Measurements from ENCODE around the gene ROGDI.

The ROGDI gene

DNA sequence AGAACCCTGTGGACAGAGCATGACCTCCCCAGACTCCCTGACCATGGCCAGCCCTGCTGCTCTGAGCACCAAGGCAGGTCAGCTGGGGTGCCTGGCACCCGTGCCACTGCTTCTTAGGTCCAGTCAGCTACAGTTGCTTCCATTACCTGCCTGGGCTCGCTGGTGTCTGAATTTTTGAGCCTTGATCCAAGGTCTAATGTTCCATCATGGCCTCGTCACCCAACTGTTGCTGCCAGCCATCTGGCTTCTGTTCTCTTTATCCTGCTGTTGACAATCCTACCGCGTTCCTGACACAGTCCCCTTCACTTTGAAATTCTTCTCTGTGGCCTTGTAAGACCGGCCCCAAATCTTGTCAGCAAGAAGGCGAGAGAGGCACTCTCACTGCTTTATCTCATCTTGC lies 28.0 kb upstream of the ROGDI start:
- no peak for DNase-seq (ENCODE audit: low spot score)
- in situ Hi-C loops (cut with MboI; ENCODE audit: low pct_unique_long_range_greater_than_20kb, low sequenced_read_pairs, unreplicated experiment), result no loop called here
- TF ChIP-seq, protein P1, sequence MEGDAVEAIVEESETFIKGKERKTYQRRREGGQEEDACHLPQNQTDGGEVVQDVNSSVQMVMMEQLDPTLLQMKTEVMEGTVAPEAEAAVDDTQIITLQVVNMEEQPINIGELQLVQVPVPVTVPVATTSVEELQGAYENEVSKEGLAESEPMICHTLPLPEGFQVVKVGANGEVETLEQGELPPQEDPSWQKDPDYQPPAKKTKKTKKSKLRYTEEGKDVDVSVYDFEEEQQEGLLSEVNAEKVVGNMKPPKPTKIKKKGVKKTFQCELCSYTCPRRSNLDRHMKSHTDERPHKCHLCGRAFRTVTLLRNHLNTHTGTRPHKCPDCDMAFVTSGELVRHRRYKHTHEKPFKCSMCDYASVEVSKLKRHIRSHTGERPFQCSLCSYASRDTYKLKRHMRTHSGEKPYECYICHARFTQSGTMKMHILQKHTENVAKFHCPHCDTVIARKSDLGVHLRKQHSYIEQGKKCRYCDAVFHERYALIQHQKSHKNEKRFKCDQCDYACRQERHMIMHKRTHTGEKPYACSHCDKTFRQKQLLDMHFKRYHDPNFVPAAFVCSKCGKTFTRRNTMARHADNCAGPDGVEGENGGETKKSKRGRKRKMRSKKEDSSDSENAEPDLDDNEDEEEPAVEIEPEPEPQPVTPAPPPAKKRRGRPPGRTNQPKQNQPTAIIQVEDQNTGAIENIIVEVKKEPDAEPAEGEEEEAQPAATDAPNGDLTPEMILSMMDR (IDR thresholded peaks at IDR 0.05; ENCODE audit: extremely low read depth, insufficient read depth, missing control alignments), result no peak

DNA sequence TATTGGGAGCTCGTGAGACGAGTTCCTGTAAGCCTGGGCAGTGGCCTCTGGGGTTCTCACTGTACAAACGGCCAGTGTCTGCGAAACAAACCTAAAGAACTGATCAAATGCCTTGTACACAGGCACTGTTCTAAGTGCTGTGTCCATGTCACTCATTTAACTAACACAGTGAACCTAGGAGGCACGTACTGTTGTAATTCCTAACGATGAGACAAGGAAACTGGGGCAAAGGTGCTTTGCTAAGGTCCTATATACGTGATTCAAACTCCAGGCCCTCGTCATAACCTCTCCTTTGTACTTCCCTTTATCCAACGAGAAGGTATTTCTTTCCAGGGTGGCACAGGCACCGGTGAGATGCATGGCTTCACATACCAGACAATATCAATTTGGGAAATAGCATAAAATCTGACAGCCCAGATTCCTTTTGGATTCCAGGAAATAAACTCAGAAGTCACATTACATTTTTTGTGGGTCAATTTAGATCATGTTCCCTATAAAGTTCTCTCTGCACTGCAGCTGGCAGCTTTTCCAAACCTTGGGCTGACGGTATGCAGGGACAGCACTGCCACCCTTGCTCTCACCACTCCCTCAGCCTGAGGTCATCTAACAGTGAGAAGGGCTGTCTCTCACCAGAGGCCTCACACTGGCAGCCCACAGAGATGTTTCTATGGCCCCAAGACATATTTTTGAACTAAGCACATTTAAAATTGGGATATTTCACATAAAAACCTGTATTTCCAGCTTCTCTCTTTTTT lies 26.3 kb upstream of the ROGDI start:
- no peak for DNase-seq (ENCODE audit: low spot score)
- in situ Hi-C loops (cut with MboI; ENCODE audit: low pct_unique_long_range_greater_than_20kb, low sequenced_read_pairs, unreplicated experiment), result no loop called here
- TF ChIP-seq, protein P1 (IDR thresholded peaks at IDR 0.05; ENCODE audit: extremely low read depth, insufficient read depth, missing control alignments), result no peak

DNA sequence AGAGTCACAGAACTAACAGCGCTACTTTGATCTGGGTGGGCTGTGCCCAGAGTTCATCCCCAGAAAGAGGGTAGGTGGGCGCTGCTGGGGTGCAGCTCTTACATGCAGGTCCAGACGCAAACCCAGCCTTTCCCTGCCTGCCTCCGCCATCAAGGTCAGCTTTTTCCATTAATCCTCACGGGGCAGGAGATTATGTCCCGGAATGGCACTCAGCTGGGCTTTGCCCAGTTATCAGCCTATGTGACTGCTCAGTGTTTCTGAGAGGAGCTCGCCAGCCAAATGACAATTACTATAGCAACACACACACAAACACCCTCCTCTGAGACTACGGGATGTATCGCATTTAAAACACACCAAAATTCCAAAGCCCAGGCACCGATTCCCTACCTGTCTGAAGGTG lies 24.5 kb upstream of the ROGDI start:
- DNase-seq (ENCODE audit: low spot score), result no peak
- in situ Hi-C loops (cut with MboI; ENCODE audit: low pct_unique_long_range_greater_than_20kb, low sequenced_read_pairs, unreplicated experiment), result no loop called here
- TF ChIP-seq, protein P1 (IDR thresholded peaks at IDR 0.05; ENCODE audit: extremely low read depth, insufficient read depth, missing control alignments), result no peak

DNA sequence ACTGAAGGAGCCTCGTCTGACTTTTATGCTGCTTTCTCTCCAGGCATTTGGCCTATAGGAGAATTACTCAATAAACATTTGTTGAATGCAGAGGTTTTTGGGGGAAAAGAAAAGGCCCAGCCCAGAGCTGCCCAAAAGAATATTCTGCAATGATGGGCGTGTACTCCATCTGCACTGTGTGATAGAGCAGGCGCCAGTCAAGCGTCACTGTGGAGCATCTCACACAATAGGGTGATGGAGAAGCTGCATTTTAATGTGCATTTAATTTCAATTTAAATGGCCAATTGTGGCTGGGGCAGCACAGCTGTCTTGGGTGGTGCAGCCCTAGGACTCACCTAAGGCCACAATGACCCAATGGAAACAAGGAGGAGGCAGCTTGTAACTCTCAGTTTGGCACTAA lies 24.1 kb upstream of the ROGDI start:
- TF ChIP-seq, protein P1 (IDR thresholded peaks at IDR 0.05; ENCODE audit: extremely low read depth, insufficient read depth, missing control alignments), result no peak
- no peak for DNase-seq (ENCODE audit: low spot score)
- in situ Hi-C loops (cut with MboI; ENCODE audit: low pct_unique_long_range_greater_than_20kb, low sequenced_read_pairs, unreplicated experiment), result no loop called here

DNA sequence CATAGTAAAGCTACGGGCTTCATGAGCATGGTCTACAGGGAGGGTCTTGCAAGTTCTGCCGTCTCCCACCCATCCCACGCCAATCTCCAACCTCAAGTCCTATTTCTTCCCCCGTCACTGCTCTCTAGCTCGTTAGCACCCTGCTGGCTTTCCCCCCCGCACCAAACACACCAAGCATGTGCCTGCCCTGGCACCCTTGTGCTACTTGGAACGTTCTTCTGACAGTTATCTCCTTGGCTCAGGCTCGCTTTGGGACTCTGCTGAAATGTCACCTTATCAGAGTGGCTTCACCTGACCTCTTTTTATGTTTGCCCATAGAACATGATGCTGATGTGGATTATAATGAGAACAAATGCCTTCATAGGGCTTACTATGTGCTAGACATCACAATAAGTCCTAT lies 22.8 kb upstream of the ROGDI start:
- in situ Hi-C loops (cut with MboI; ENCODE audit: low pct_unique_long_range_greater_than_20kb, low sequenced_read_pairs, unreplicated experiment), result no loop called here
- TF ChIP-seq, protein P1 (IDR thresholded peaks at IDR 0.05; ENCODE audit: extremely low read depth, insufficient read depth, missing control alignments), result no peak
- no peak for DNase-seq (ENCODE audit: low spot score)

DNA sequence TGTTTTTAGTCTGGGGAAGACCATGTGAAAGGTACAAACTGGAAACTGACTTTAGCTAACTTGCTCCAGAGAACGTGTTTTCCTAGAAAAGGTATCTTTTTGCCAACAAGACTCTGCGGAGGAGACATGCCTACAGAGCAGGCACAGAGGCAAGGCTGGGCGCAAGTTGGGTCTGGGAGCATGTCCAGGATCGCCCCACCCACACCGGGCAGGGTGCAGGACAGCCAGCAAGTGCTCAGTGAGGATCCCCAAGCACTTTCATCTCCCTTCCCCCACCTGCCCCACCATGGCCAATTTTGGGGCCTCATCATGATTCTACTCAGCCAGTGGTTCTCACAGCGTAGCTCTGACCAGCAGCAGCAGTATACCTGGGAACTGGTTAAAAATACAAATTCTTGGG lies 18.2 kb upstream of the ROGDI start:
- TF ChIP-seq, protein P1 (IDR thresholded peaks at IDR 0.05; ENCODE audit: extremely low read depth, insufficient read depth, missing control alignments), result no peak
- in situ Hi-C loops (cut with MboI; ENCODE audit: low pct_unique_long_range_greater_than_20kb, low sequenced_read_pairs, unreplicated experiment), result no loop called here
- DNase-seq (ENCODE audit: low spot score), result no peak
